SK-N-SH (cell line): ENCODE data around the gene MEN1. TPM values are rescaled to one million over a fixed set of nuclear protein-coding genes. Genes with fewer than 3 reads are reported as not detected.

Experiments
- CTCF ChIA-PET: fragments of 300-600, 350-600 bp; formaldehyde crosslinking; extraction: SDS; loops from one replicate; lab custom pipeline; 2021; lab: Yijun Ruan, JAX
- POLR2A ChIA-PET: fragments of 350-600 bp; sonication (Branson Sonifier 250); formaldehyde crosslinking; extraction: SDS; loops from one replicate; lab custom pipeline; 2020; ENCODE audit warnings: antibody characterized with exemption, inconsistent platforms; lab: Yijun Ruan, JAX
- DNase-seq: peaks from one replicate; pipeline ENCODE4 v3.0.0; 2012
- H2AFZ ChIP-seq: fragments of 200-600 bp; sonication (generic); 2 replicates; pipeline ENCODE4 v1.8.1; 2016; ENCODE audit warnings: antibody characterized with exemption, mild to moderate bottlenecking, low read depth
- H3F3A ChIP-seq: fragments of 200-600 bp; sonication (generic); replicated peaks from 2 replicates; pipeline ENCODE3; 2016; ENCODE audit warnings: antibody characterized with exemption, mild to moderate bottlenecking; ENCODE audit not compliant: insufficient read depth
- H3K27ac ChIP-seq, 2 experiments: fragments of 200-500 bp in 1 of 2; fragments of 200-600 bp in 1 of 2; sonication (Bioruptor generic) in 1 of 2; sonication (generic), shearing (Covaris generic) in 1 of 2; 2 replicates each; pipeline versions ENCODE4 v1.5.1 to v1.6.1; 2014 to 2016; ENCODE audit warnings: low read depth in 2 of 2, inconsistent platforms in 1 of 2, low read length in 1 of 2, mild to moderate bottlenecking in 1 of 2, mixed read lengths in 1 of 2
- H3K27me3 ChIP-seq: fragments of 200-600 bp; sonication (generic), shearing (Covaris generic); 2 replicates; pipeline ENCODE4 v1.6.1; 2016; ENCODE audit warnings: mixed run types; ENCODE audit not compliant: insufficient read depth
- H3K36me3 ChIP-seq, 2 experiments: fragments of 200-500 bp in 1 of 2; fragments of 200-600 bp in 1 of 2; sonication (Bioruptor generic) in 1 of 2; sonication (generic) in 1 of 2; replicated peaks in 1 of 2; 2 replicates each; pipeline versions ENCODE3 to v1.5.1; 2014 to 2016; ENCODE audit warnings: low read length in 1 of 2, mild to moderate bottlenecking in 1 of 2; ENCODE audit not compliant: insufficient read depth in 2 of 2, control insufficient read depth in 1 of 2
- H3K4me1 ChIP-seq, 2 experiments: fragments of 200-500 bp in 1 of 2; fragments of 200-600 bp in 1 of 2; sonication (Bioruptor generic) in 1 of 2; sonication (generic), shearing (Covaris generic) in 1 of 2; 2 replicates each; pipeline versions ENCODE4 v1.5.1 to v1.6.1; 2014 to 2016; ENCODE audit warnings: low read depth in 1 of 2, low read length in 1 of 2, mixed run types in 1 of 2; ENCODE audit not compliant: insufficient read depth in 2 of 2, control insufficient read depth in 1 of 2
- H3K4me2 ChIP-seq: fragments of 200-600 bp; sonication (generic), shearing (Covaris generic); 2 replicates; pipeline ENCODE4 v1.6.1; 2017; ENCODE audit warnings: mixed run types
- H3K4me3 ChIP-seq, 2 experiments: fragments of 200-500 bp in 1 of 2; fragments of 200-600 bp in 1 of 2; sonication (Bioruptor generic) in 1 of 2; sonication (generic), shearing (Covaris generic) in 1 of 2; 2 replicates each; pipeline versions ENCODE4 v1.5.1 to v1.8.1; 2014 to 2016; ENCODE audit warnings: low read depth in 2 of 2, inconsistent platforms in 1 of 2, low read length in 1 of 2, mild to moderate bottlenecking in 1 of 2, mixed read lengths in 1 of 2, moderate library complexity in 1 of 2
- H3K79me2 ChIP-seq: fragments of 200-600 bp; sonication (generic); 2 replicates; pipeline ENCODE4 v1.8.1; 2017; ENCODE audit warnings: mild to moderate bottlenecking; ENCODE audit not compliant: insufficient read depth
- H3K9ac ChIP-seq: fragments of 200-600 bp; sonication (generic); 2 replicates; pipeline ENCODE4 v1.6.1; 2017; ENCODE audit warnings: mixed run types
- H3K9me2 ChIP-seq: fragments of 200-600 bp; sonication (generic); 2 replicates; pipeline ENCODE4 v1.6.1; 2017; ENCODE audit warnings: mixed run types
- H3K9me3 ChIP-seq: fragments of 200-600 bp; sonication (generic); 2 replicates; pipeline ENCODE4 v1.6.1; 2017; ENCODE audit warnings: mixed run types, mild to moderate bottlenecking, moderate library complexity
- H4K20me1 ChIP-seq: fragments of 200-600 bp; sonication (generic); 2 replicates; pipeline ENCODE4 v1.6.1; 2017; ENCODE audit warnings: mild to moderate bottlenecking, mixed run types; ENCODE audit not compliant: insufficient read depth
- ELF1 ChIP-seq: IDR thresholded peaks from 2 replicates; pipeline ENCODE4 v1.4.0; 2012
- FOSL2 ChIP-seq: IDR thresholded peaks from 2 replicates; pipeline ENCODE4 v1.4.0; 2012; ENCODE audit warnings: low read depth, mild to moderate bottlenecking, moderate library complexity, borderline replicate concordance
- JUND ChIP-seq: IDR thresholded peaks from 2 replicates; pipeline ENCODE4 v1.4.0; 2012
- MXI1 ChIP-seq: IDR thresholded peaks from 2 replicates; pipeline ENCODE4 v1.6.1; 2012; ENCODE audit warnings: mild to moderate bottlenecking, low read depth, low read length, improper control_type of control experiment
- NFIC ChIP-seq: IDR thresholded peaks from 2 replicates; pipeline ENCODE4 v1.4.0; 2012; ENCODE audit warnings: borderline replicate concordance
- NRF1 ChIP-seq: IDR thresholded peaks from 2 replicates; pipeline ENCODE4 v1.6.1; 2012; ENCODE audit warnings: low read depth, mild to moderate bottlenecking, low read length
- RFX5 ChIP-seq: IDR thresholded peaks from 2 replicates; pipeline ENCODE4 v1.6.1; 2012; ENCODE audit warnings: mild to moderate bottlenecking, improper control_type of control experiment, low read length
- SIN3A ChIP-seq: IDR thresholded peaks from 2 replicates; pipeline ENCODE4 v1.6.1; 2012; ENCODE audit warnings: low read depth, mild to moderate bottlenecking, low read length, moderate library complexity, borderline replicate concordance
- TAF1 ChIP-seq: IDR thresholded peaks from 2 replicates; pipeline ENCODE4 v1.6.1; 2012; ENCODE audit warnings: low read depth, mild to moderate bottlenecking, low read length, moderate library complexity, borderline replicate concordance
- YY1 ChIP-seq: IDR thresholded peaks from 2 replicates; pipeline ENCODE4 v1.4.0; 2012; ENCODE audit warnings: low read depth, mild to moderate bottlenecking
- WGBS: methylation state at CpG from one replicate; pipeline ENCODE4 v1.1.6; 2017; ENCODE audit warnings: low lambda C conversion rate; 5-methylcytosine and 5-hydroxymethylcytosine counted together
- polyA plus RNA-seq, 3 experiments: library from polyadenylated mRNA; depleted of rRNA; stranded (reverse); fragments of >200 nt; gene quantifications; 2 replicates each; pipeline ENCODE4 v1.2.3, GENCODE V29; 2012
- TF ChIP-seq, protein P1 (sequence below): IDR thresholded peaks from 2 replicates; pipeline ENCODE4 v1.4.0; 2012; ENCODE audit warnings: low read depth
- TF ChIP-seq, protein P2 (sequence below): fragments of 200-600 bp; sonication (generic); IDR thresholded peaks from 2 replicates; pipeline ENCODE4 v1.6.1; 2017; ENCODE audit warnings: antibody characterized with exemption, mild to moderate bottlenecking, moderate library complexity
- TF ChIP-seq, protein P3 (sequence below): IDR thresholded peaks from 2 replicates; pipeline ENCODE4 v1.6.1; 2012; ENCODE audit warnings: mild to moderate bottlenecking, low read depth, low read length, moderate library complexity
- TF ChIP-seq, protein P4 (sequence below): fragments of 150-350 bp; IDR thresholded peaks from 2 replicates; pipeline ENCODE4 v1.6.1; 2016; ENCODE audit warnings: mild to moderate bottlenecking, low read depth, low read length
- TF ChIP-seq, protein P5 (sequence below): IDR thresholded peaks from 2 replicates; pipeline ENCODE4; 2012

Gene MEN1
- polyA plus RNA-seq, 1 of the 3 experiments (the other 2 are of a cell fraction), result 52.9 TPM

DNA sequence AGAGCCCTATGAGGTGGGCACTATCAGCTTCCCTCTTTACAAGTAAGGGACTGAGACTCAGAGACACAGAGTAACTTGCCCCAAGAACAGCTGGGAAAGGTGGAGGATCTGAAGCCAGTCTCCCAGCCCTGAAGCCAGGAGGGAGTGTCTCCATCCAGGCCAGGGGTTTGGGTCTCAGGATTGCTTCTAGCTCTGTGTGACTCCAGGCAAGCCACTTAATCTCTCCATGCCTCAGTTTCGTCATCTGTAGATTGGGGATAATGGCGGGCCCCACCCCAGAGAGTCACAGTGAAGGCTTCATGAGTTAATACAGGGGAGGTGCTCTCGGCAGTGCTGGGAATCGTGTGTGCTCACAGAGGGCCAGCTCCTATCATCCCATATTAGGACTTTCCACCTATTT lies 17.9 kb downstream of the MEN1 start (continued):
- TF ChIP-seq, protein P1, sequence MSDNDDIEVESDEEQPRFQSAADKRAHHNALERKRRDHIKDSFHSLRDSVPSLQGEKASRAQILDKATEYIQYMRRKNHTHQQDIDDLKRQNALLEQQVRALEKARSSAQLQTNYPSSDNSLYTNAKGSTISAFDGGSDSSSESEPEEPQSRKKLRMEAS, result no peak
- TF ChIP-seq, all 33 proteins: peak for 0

DNA sequence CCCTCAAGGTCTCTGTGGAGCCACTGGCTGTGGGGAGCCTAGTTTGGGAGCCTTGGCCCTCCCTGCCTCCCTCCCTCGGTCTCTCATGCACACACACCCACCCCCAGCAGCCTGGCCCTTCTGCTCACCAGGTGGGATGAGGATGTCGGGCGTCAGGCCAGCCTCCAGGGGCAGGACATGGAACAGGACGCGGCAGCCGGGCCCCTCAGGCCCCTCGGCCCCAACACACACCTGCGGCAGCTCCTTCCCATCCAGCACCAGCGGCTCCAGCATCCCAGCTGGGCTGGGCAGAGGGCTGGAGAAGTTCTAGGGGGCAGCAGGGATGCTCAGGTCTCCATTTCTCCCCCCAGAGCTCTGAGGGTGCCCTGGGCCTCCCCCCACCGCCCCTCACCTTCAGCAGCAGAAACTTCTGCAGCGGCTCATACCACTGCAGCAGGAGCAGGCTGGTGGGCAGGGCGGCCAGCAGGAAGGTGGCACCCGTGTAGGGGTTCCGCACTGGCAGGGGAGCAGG lies 18.5 kb downstream of the MEN1 start:
- ChIA-PET POLR2A (no interaction called here), CTCF (interaction anchor here (1.0 to 1.1 kb wide), 2 partner anchors 11 to 16 kb away, joined by 3 read pairs; partner anchors contain the start of gene MAP4K2)
- Histone ChIP-seq H3K9me2 (no peaks in the 10 kb centered on the region), H3K4me1 (no peaks in the 10 kb centered on the region), H3K27me3 (no peaks in the 10 kb centered on the region), H3K79me2 (no peaks in the 10 kb centered on the region), H3K36me3 (peaks cover 0 to 15% of the 10 kb centered on the region in 2 experiments), H4K20me1 (no peaks in the 10 kb centered on the region), H3K27ac (no peak overlapping the region), H2AFZ (no peak overlapping the region), H3K4me3 (no peak overlapping the region), H3K4me2 (no peak overlapping the region), H3K9ac (no peak overlapping the region), H3K9me3 (no peaks in the 10 kb centered on the region), H3F3A (peaks cover 3% of the 10 kb centered on the region)
- TF ChIP-seq YY1 (no peak), ELF1 (no peak)
- 92% methylated on average over 6 of the region's 14 CpGs for WGBS
- DNase-seq, result peak; percentile 15

DNA sequence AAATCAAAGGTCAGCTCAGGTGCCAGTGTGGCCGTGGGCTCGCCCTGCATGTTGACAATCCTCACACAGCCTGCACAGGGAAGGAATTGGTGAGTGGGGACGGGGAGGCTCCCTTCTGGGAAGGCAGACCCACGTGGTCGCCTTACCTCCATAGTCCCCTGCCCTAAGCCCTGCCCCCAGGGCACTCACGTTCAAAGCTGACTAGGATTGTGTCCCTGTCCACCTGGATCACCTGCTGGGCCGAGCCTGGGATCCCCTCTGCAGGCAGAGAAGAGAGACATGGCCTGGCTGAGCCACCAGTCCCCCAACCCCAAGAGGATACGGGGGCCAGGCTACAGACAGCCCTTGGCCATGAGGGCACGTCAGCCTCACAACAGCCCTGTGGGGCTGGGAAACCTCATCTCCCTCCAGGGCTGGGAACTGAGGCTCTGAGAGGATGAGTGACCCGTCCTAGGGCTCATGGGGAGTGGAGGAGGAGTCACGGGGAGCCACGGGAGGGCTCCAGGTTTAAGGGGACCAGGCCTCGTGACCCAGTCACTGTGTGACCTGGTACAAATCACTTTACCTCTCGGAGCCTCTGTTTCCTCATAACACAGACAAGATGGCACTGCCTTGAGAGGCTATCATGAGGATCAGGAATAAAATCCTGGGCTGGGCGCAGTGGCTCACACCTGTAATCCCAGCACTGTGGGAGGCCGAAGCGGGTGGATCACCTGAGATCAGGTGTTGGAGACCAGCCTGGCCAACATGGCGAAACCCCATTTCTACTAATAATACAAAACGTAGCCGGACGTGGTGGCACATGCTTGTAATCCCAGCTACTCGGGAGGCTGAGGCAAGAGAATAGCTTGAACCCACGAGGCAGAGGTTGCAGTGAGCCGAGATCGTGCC lies 19.9 kb downstream of the MEN1 start:
- no peak overlapping the region for H3K4me2 ChIP-seq
- no peak for DNase-seq
- no peaks in the 10 kb centered on the region for H3K9me2 ChIP-seq
- no peaks in the 10 kb centered on the region for H3K9me3 ChIP-seq
- CTCF ChIA-PET, result interaction anchor here (0.8 kb wide), 1 partner anchor 9 kb away, joined by 5 read pairs; no protein-coding TSS in a partner anchor
- WGBS, result 95% methylated on average over 14 of the region's 25 CpGs
- H2AFZ ChIP-seq, result no peak overlapping the region
- no peak overlapping the region for H3K9ac ChIP-seq
- H3K36me3 ChIP-seq, result peaks cover 0 to 9% of the 10 kb centered on the region in 2 experiments
- no peaks in the 10 kb centered on the region for H4K20me1 ChIP-seq
- POLR2A ChIA-PET, result no interaction called here
- no peak overlapping the region for H3K4me3 ChIP-seq
- H3K4me1 ChIP-seq, result no peaks in the 10 kb centered on the region
- H3K27ac ChIP-seq, result no peak overlapping the region
- H3K27me3 ChIP-seq, result no peaks in the 10 kb centered on the region
- H3K79me2 ChIP-seq, result no peaks in the 10 kb centered on the region
- H3F3A ChIP-seq, result peaks cover 15% of the 10 kb centered on the region
- TF ChIP-seq, protein P2, sequence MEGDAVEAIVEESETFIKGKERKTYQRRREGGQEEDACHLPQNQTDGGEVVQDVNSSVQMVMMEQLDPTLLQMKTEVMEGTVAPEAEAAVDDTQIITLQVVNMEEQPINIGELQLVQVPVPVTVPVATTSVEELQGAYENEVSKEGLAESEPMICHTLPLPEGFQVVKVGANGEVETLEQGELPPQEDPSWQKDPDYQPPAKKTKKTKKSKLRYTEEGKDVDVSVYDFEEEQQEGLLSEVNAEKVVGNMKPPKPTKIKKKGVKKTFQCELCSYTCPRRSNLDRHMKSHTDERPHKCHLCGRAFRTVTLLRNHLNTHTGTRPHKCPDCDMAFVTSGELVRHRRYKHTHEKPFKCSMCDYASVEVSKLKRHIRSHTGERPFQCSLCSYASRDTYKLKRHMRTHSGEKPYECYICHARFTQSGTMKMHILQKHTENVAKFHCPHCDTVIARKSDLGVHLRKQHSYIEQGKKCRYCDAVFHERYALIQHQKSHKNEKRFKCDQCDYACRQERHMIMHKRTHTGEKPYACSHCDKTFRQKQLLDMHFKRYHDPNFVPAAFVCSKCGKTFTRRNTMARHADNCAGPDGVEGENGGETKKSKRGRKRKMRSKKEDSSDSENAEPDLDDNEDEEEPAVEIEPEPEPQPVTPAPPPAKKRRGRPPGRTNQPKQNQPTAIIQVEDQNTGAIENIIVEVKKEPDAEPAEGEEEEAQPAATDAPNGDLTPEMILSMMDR, result no peak
- TF ChIP-seq FOSL2 (no peak), TAF1 (no peak), MXI1 (no peak), RFX5 (no peak), SIN3A (no peak), NRF1 (no peak), JUND (no peak), NFIC (no peak)
- TF ChIP-seq, protein P3, sequence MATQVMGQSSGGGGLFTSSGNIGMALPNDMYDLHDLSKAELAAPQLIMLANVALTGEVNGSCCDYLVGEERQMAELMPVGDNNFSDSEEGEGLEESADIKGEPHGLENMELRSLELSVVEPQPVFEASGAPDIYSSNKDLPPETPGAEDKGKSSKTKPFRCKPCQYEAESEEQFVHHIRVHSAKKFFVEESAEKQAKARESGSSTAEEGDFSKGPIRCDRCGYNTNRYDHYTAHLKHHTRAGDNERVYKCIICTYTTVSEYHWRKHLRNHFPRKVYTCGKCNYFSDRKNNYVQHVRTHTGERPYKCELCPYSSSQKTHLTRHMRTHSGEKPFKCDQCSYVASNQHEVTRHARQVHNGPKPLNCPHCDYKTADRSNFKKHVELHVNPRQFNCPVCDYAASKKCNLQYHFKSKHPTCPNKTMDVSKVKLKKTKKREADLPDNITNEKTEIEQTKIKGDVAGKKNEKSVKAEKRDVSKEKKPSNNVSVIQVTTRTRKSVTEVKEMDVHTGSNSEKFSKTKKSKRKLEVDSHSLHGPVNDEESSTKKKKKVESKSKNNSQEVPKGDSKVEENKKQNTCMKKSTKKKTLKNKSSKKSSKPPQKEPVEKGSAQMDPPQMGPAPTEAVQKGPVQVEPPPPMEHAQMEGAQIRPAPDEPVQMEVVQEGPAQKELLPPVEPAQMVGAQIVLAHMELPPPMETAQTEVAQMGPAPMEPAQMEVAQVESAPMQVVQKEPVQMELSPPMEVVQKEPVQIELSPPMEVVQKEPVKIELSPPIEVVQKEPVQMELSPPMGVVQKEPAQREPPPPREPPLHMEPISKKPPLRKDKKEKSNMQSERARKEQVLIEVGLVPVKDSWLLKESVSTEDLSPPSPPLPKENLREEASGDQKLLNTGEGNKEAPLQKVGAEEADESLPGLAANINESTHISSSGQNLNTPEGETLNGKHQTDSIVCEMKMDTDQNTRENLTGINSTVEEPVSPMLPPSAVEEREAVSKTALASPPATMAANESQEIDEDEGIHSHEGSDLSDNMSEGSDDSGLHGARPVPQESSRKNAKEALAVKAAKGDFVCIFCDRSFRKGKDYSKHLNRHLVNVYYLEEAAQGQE, result no peak
- TF ChIP-seq, protein P4, sequence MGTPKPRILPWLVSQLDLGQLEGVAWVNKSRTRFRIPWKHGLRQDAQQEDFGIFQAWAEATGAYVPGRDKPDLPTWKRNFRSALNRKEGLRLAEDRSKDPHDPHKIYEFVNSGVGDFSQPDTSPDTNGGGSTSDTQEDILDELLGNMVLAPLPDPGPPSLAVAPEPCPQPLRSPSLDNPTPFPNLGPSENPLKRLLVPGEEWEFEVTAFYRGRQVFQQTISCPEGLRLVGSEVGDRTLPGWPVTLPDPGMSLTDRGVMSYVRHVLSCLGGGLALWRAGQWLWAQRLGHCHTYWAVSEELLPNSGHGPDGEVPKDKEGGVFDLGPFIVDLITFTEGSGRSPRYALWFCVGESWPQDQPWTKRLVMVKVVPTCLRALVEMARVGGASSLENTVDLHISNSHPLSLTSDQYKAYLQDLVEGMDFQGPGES, result no peak
- TF ChIP-seq, protein P5, sequence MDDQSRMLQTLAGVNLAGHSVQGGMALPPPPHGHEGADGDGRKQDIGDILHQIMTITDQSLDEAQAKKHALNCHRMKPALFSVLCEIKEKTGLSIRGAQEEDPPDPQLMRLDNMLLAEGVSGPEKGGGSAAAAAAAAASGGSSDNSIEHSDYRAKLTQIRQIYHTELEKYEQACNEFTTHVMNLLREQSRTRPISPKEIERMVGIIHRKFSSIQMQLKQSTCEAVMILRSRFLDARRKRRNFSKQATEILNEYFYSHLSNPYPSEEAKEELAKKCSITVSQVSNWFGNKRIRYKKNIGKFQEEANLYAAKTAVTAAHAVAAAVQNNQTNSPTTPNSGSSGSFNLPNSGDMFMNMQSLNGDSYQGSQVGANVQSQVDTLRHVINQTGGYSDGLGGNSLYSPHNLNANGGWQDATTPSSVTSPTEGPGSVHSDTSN, result no peak
